ENCODE measurements around the gene ADAM17.
"Not testable (repeated sequence)": the region's sequence is repeated elsewhere in the genome, so short reads cannot be mapped to it uniquely, and the experiment has no call there.

ADAM17 gene

DNA sequence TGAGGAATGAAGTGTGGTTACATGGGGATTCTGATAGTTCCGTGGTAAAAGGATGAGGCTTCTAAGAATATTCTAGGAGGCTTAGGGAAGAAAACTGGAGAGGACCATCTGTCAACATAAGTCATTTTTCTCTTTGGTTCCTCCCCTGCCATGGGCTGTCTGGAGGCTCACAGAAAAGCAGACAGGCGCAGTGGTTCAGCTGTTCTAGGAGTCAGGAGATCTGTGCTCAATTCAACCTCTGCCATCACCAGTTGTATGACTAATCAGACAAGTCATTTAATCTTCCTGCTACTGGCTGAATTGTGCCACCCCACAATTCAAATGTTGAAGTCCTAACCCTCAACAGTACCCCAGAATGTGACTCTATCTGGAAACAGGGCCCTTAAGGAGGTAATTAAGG lies 36.4 kb downstream of the ADAM17 start:
- DNase-seq (ENCODE audit: low read depth): no peak

DNA sequence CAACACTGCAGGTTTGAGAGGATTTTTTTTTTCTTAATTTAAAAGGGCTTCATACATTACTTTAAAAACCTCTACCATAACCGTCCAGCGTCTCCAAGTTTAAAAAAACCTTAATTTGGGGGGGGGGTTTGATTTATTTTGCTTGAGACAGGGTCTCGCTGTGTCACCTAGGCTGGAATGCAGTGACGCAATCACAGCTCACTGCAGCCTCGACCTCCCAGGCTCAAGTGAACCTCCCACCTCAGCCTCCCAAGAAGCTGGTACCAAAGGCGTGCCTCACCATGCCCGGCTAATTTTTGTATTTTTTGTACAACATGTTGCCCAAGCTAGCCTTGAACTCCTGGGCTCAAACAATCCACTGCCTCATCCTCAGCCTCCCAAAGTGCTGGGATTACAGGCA lies 36.9 kb downstream of the ADAM17 start:
- no peak for DNase-seq (ENCODE audit: low read depth)

DNA sequence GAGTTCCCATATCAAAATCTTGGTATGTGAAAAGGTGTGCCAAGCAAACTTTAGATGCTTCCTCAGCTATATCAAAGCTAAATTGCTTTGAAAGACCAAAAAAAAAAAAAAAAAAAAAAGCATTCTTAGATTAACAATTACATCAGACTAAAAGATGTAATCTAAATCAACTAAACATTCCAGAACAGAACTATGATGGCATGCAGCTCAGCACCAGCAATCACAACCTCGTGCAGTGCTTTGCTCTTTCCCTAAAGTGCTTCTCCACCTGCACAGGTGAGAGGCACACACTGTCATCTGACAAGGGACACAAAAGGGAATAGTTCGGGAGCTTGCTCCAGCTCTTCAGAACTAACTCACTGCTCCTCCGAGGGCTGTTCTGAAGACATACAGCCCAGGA lies 37.5 kb downstream of the ADAM17 start:
- no peak for DNase-seq (ENCODE audit: low read depth)

DNA sequence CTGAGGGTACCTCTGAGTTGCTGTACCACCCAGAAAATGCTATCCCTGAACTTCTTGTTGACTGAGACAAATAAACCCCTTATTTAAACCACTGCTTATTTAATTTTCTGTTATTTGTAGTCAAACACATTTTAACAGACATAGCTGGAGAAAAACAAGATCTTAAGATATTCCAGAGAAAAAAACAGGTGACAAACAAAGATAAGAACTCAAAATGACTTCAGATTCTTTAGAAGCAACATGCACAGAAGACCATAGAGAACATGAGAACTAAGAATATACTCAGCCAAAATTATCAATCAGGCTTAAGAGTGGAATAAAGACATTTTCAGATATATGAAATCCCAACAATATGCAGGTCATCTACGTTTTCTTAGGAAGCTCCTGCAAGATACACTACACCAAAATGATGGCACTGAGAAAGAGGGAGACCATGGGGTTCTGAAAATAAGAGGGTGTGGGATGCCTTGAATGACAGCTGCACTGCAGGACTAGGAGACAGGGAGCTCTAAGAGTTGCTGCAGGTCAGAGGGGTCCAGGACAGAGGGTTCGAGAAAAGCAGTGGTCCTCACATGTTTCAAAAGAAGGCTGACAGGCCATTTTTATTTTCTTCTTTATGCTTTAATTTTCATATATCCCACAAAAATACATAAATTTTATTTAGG lies 38.4 kb downstream of the ADAM17 start:
- DNase-seq (ENCODE audit: low read depth): no peak

DNA sequence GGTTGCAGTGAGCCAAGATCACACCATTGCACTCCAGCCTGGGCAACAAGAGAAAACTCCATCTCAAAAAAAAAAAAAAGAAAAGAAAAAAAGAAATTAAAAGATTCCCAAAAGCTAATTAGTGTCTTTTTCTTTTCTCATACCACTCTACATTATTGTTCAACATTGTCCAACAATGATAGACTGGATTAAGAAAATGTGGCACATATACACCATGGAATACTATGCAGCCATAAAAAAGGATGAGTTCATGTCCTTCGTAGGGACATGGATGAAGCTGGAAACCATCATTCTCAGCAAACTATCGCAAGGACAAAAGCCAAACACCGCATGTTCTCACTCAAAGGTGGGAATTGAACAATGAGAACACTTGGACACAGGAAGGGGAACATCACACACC lies 41.7 kb downstream of the ADAM17 start:
- DNase-seq (ENCODE audit: low read depth): not testable (repeated sequence)

DNA sequence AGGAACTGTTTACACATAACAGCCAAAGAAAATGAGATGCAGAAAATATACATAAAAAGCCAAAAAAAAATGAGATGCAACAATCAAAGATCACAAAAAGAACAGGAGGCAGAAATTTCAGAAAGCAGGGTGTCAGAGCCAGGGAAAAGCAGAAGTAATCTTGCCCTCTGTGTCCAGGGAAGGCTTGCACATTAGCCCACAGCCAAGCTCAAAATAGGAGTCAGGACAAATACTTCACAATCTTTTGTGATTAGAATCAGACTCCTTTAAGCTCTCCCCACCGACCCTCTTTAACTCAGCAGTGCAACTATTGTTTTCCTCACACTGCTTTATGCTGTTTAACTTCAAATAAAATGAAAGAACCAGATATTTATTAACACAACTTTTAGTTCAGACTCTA lies 46.7 kb downstream of the ADAM17 start:
- no peak for DNase-seq (ENCODE audit: low read depth)

DNA sequence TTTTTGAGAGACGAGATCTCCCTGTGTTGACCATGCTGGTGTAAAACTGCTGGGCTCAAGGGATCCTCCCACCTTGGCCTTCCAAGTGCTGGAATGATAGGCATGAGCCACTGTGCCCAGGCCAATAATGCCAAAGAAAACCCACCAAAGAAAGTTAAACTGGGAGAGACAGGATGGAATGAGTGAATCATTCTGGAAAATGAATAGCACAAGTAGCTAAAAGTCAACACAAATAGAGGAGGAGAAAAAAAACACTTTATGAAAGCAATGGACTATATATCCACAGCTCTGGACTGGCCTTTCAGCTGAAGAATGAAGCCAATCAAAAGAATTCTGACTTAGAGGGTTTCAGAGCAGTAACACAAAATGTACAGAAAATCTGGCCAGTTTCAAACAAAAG lies 57.4 kb downstream of the ADAM17 start:
- DNase-seq (ENCODE audit: low read depth): peak; percentile 77

DNA sequence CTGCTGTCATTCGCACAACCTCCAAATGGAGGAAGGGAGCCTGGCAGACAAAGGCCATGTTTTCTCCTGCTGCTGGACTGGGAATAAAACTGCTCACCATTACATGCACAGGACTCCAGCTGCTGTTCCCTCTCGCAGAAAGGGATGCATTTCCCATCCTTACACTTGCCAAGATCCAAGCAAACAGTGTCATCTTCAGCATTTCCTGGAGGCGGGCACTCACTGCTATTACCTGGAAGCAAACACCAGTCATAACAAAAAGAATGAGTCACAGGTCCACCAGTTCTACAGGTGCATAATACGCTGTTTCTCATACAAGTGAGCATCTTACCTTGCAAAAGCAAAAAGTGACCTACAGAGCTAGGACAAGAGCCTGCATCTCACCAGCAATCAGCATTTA lies 58.6 kb downstream of the ADAM17 start:
- no peak for DNase-seq (ENCODE audit: low read depth)

DNA sequence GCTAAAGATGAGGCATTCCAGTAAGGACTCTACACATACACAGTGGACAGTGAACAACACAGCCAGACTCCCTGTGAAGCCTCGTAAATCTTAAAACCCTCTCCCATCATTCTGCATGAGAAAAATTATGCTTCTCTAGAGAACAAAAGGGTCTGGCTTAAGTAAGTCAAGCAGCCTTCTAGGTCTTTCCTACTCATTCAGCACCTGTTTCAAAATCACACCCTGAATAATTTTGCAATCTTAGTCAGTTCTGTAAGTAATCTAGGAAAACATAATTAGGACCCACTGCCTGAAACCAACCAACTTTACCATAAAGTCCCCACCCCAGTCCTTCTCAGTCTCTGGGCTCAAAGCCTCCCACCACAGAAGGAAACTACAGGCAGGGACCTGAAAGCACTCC lies 61.5 kb downstream of the ADAM17 start:
- no peak for DNase-seq (ENCODE audit: low read depth)

DNA sequence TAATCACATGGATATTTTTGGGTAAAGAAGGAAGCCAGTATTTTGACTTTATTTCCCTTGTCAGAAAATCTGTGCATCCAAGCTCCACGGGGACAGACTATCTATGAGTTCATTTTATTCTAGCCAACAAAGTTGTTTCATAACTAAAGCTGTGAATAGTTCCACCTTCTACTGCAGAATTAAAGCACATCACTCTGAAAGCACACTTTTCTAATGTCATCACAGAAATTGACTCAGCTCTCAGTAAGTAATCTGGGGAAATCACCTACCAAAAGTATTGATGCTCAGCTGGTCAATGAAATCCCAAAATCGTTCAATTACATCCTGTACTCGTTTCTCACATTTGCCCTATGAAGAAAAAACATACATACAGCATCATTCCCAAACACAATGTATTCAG lies 62.2 kb downstream of the ADAM17 start:
- DNase-seq (ENCODE audit: low read depth): no peak

DNA sequence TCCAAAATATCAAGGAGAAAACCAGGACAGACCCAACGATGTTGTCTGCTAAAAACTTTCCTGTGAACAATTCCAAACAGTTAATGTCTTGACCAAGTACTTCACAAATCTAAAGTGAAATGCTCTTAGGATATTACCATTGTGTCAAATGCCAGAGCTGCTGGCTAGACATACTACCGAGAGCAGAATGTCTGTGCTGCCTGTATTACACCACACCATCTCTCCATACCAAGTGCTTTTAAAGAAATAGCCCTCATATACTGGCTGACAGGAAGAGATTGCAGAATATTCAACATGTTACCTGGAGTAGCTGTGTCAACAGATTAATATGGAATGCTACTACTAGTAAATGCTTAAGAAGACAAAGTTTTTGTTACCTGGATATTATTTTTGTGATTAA lies 62.7 kb downstream of the ADAM17 start:
- no peak for DNase-seq (ENCODE audit: low read depth)

DNA sequence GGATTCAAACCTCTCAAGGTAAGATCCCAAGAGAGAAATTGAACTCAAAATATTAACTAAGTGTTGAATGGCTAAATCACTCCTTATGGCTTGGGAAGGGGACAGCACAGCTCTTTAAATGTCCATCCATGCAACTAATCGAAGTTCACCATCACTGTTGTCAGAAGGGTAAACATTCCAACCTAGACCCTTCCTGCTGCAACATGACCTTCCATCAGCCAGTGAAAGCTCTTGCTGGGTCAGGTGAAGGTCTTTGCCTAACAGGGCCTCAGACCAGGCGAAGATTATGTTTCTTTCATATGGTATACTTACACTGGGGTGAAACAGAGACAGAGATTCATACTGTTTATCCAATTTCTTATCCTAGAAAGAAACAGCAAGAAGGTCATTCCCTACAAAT lies 64.8 kb downstream of the ADAM17 start:
- DNase-seq (ENCODE audit: low read depth): no peak

DNA sequence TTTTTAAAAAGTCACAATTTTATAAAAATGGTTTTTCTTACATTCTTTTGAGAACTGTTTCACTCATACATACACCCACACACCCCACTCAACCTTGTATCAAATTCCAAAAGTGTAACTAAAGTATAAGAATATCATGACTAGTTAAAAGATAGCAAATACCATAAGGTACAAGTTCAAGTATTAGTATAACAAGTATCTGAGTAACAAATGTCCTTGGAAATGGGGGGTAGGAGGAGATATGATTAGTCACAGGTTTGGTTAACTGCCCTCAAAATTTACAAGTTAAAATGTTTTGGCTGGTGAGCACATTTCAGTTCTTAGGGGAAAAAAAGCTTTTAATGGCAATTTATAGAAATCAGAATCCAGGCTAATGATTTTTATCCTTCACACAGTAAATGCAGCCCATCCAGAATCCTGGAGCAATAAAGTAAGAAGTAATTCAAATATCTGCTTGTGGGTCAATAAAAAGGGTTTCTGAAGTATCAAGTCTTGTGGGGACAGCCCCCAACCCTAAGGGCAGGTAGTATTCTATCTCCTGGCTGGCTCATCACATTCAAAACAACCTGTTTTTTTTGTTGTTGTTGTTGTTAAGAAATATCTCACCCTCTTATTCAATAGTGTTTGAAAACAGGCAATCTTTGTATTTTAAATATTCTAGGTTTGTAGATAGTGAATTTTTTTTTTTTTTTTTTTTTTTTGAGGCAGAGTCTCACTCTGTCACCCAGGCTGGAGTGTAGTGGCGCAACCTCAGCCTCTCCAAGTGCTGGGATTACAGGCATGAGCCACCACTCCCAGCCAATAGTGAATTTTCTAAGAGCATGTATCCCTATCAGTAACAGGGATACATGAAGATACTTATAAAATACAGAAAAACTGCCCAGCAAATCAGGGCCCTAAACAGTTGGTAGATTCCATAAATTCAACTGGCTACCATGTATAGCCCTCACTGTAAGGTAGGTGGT lies 66.8 kb downstream of the ADAM17 start:
- peak; percentile 55 for DNase-seq (ENCODE audit: low read depth)

DNA sequence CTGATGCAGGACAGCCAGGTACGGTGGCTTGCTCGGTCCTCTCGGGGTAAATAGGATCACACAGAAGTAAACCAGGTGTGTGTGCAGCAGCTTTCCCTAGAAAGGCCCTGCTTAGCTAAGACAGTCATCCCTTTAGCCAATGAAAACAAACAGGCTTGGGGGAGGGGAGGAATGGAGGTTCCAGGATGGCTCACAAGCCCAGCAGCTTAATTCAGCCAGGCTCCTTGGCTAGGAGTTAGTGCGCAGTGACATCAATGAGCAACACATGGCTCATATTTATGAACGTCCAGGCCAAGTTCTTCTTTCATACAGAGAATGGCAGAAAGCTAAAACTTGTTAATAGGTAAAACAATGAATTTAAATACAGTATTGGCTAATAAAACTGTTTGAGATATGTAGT lies 71.1 kb downstream of the ADAM17 start:
- DNase-seq (ENCODE audit: low read depth): peak; percentile 51

DNA sequence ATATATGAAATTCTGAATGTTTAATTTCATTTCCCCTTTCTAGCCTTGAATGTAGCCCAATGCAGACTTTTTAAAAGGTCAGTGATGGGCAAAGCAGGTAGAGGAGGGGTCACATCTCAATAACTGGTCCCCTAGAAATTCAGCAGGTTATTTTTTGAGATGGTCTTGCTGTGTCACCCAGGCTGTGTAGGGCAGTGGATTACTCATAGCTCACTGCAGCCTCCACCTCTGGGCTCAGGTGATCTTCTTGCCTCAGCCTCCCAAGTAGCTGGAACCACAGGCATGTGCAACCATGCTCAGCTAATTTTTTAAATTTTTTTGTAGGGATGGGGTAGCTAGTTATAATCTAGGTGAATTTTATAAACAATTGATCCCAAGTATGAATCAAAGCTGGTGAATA lies 72.5 kb downstream of the ADAM17 start:
- no peak for DNase-seq (ENCODE audit: low read depth)

DNA sequence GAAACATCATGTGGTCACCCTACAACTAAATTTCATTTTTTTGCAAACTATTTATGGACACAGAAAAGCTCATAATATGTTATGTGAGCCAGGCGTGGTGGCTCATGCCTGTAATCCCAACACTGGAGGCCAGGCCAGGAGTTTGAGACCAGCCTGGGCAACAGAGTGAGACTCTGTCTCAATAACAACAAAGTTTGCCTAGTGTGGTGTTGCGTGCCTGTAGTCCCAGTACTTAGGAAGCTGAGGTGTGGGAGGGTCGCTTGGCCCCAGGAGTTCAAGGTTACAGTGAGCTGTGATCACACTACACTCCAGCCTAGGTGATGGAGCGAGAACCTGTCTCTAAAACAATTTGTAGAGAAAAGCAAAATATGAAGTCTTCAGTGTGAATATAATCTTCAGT lies 75.5 kb downstream of the ADAM17 start:
- no peak for DNase-seq (ENCODE audit: low read depth)

DNA sequence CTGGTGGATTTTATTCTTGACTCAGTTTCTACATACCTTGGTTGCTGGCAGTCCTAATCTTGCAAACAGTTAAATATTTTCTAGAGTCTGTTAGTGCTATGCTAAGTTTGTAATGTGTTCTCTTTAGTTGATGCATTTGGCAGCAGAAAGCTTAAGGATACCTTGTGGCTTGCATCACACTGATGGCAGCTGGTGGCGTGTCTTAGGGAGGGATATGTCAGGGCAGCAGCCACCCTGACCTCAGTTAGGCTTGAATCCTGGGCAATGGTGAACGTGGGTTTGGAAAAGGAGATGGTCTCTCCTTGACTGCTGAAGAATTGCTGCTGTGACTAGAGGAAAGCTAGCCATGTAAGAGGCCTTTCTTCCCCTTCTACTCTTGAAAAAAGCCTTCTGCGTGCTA lies 77.1 kb downstream of the ADAM17 start:
- DNase-seq (ENCODE audit: low read depth): no peak

DNA sequence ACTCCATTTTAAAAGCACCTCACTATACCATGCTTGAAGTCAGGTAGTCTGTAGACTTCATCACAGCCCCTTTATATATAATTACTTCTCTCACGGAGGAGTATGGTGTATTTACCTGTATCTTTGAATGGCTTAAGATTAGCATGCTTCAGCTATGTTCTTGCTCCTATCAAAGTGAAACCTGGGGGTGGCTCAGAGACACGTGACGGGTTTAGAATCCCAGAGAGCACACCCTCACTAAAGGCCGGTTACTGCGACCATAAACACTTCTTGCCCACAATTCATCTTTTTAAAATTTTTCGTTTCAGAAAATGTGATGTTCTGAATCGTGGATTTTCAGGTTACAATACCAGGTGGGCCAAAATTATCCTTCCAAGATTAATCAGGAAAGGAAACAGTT lies 77.7 kb downstream of the ADAM17 start:
- no peak for DNase-seq (ENCODE audit: low read depth)

DNA sequence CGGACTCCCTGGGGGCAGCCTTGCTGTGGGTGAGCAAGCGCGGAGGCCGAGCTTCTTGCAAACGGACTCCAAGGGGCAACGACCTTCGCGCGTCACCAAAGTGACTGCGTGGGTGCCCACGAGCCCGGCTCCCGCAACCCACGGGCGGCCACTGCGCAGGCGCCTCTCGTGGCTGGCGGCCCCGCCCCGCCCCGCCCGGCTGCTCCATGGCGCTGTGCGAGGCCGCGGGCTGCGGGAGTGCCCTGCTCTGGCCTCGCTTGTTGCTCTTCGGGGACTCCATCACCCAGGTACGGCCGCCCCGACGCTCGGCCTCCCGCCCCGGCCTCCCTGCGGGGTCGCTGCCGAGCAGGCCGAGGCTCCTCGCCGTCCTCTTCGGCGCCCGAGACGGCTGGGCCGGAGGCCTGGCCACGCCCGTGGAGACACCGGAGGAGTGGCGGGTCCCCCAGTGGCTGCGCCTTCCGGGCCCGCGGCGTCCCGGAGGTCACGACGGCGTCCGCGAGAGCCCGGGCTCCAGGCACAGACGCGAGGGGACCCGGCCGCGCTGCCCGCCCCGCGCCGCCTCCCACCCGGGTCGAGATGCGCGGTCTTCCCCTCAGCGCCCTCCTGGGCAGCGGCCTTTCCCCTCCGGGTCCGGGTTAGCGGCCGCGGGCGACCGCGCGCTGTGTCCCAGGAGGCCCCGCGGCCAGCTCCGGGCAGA lies 81.1 kb downstream of the ADAM17 start, which contains the start of gene IAH1:
Gene IAH1 (plus strand): TSS at position 191 of the 697 bp plus-strand sequence. CDS start 16 bp downstream, at position 207.
- DNase-seq (ENCODE audit: low read depth): peak; percentile 63

DNA sequence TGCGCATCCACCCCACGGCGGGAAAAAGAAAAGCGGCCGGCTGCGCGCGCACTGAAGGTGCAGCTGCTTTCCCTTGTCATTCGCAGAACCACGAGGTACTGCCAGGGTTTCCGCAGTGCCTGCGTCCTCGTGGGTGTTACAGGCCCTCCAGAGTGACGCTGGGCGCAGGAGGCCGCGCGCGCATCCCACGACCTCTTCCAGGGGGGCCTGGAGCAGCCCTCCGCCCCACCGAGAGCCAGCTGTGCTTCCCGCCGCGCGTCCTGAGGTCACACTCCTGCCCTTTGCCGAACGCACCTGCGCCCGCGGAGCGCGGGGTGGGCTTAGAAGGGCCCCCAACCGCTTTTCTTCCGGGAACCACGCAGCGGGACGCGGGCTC lies 81.7 kb downstream of the ADAM17 start:
- DNase-seq (ENCODE audit: low read depth): peak; percentile 23

DNA sequence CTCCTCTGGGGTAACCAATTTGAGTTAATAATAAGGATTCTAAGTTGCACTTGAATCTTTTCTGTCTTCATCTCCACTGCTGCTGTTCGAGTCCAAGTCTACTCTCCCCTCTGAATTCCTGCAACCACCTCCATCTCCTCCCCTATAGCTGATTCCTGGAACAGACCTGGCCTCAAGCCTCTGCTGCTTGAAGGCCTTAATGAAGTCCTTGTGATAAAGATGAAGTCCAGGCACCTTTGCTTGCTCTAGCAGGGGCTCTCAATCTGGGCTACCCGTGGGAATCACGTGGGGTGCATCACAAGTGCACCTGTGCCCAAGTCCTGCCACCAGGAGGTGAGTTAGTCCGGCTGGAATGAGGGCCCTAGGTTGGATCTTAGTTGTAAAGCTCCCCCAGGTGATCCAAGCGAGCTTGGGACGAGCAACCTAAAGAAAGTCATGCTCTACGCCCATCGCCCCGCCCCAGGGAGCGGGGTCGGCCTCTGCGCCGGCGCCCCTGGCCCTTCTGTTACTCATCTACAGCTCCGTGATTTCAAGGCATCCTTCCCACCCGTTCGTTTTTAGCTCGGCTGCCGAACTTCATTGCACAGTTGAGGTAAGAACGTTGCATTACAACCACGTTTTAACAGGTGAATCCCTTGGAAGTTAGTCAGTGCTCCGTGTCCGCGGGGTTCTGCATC lies 82.2 kb downstream of the ADAM17 start:
- DNase-seq (ENCODE audit: low read depth): no peak

DNA sequence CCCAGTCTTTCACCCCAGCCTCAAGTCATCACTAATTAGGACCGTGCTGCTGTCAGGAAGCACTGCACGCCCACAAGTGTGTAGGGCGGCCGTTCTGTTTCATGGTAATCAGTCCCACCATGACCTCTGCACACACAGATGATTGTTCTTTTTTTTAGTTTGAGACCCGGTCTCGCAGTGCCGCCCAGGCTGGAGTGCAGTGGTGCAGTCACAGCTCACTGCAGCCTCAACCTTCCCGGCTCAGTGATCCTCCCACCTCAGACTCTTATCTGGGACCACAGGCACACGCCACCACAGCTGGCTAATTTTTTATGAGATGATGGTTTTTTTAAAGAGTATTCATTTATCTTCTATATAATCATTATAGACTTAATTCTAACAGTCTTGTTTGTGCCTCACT lies 83.1 kb downstream of the ADAM17 start:
- DNase-seq (ENCODE audit: low read depth): no peak

Data from EH (cell line).